ENCODE measurements around the gene UIMC1.

UIMC1 gene

GRCh38 chr5:176890455-176891330 is 115.9 kb downstream of the UIMC1 start:
- TF ChIP-seq CTCF (IDR thresholded peaks at IDR 0.05): no peak
- no peaks in the 10 kb centered on the region for H3K36me3 ChIP-seq (ENCODE audit: control insufficient read depth, insufficient read depth, low read length)

GRCh38 chr5:176889321-176890280 is 117.0 kb downstream of the UIMC1 start:
- Histone ChIP-seq H3K27ac (no peak overlapping the region), H3K9ac (no peak overlapping the region), H2AFZ (no peak overlapping the region), H3K36me3 (ENCODE audit: control insufficient read depth, insufficient read depth, low read length) (no peaks in the 10 kb centered on the region), H3K4me1 (no peaks in the 10 kb centered on the region), H3K4me3 (ENCODE audit: low read depth, low read length) (no peak overlapping the region), H3K27me3 (ENCODE audit: control insufficient read depth, insufficient read depth, low read length) (no peaks in the 10 kb centered on the region), H3K79me2 (no peaks in the 10 kb centered on the region), H3K9me3 (ENCODE audit: control insufficient read depth, low read length) (no peaks in the 10 kb centered on the region), H3K4me2 (ENCODE audit: low read length) (no peak overlapping the region)
- no peak for TF ChIP-seq CTCF (IDR thresholded peaks at IDR 0.05)

More at GRCh38 chr5:176890455-176891330, 115.9 kb downstream of the UIMC1 start:
- Histone ChIP-seq H3K4me3 (ENCODE audit: low read depth, low read length) (no peak overlapping the region), H3K27ac (no peak overlapping the region), H3K79me2 (no peaks in the 10 kb centered on the region), H2AFZ (no peak overlapping the region), H3K9me3 (ENCODE audit: control insufficient read depth, low read length) (no peaks in the 10 kb centered on the region), H3K4me1 (no peaks in the 10 kb centered on the region), H3K27me3 (ENCODE audit: control insufficient read depth, insufficient read depth, low read length) (no peaks in the 10 kb centered on the region), H3K9ac (no peak overlapping the region), H3K4me2 (ENCODE audit: low read length) (no peak overlapping the region)

- Histone ChIP-seq H2AFZ (no peak overlapping the region), H3K27ac (no peak overlapping the region), H3K36me3 (ENCODE audit: control insufficient read depth, insufficient read depth, low read length) (no peaks in the 10 kb centered on the region), H3K27me3 (ENCODE audit: control insufficient read depth, insufficient read depth, low read length) (no peaks in the 10 kb centered on the region), H3K79me2 (no peaks in the 10 kb centered on the region), H3K9me3 (ENCODE audit: control insufficient read depth, low read length) (no peaks in the 10 kb centered on the region), H3K4me3 (ENCODE audit: low read depth, low read length) (no peak overlapping the region), H3K4me1 (no peaks in the 10 kb centered on the region), H3K9ac (no peak overlapping the region), H3K4me2 (ENCODE audit: low read length) (no peak overlapping the region)
- no peak for TF ChIP-seq CTCF (IDR thresholded peaks at IDR 0.05)
Measured at GRCh38 chr5:176888865-176889165, 117.8 kb downstream of the UIMC1 start.

GRCh38 chr5:176888016-176888864 is 118.3 kb downstream of the UIMC1 start:
- Histone ChIP-seq H3K27ac (no peak overlapping the region), H3K4me1 (no peaks in the 10 kb centered on the region), H3K4me2 (ENCODE audit: low read length) (no peak overlapping the region), H3K27me3 (ENCODE audit: control insufficient read depth, insufficient read depth, low read length) (no peaks in the 10 kb centered on the region), H3K79me2 (no peaks in the 10 kb centered on the region), H3K9me3 (ENCODE audit: control insufficient read depth, low read length) (no peaks in the 10 kb centered on the region), H2AFZ (no peak overlapping the region), H3K4me3 (ENCODE audit: low read depth, low read length) (no peak overlapping the region), H3K9ac (no peak overlapping the region), H3K36me3 (ENCODE audit: control insufficient read depth, insufficient read depth, low read length) (no peaks in the 10 kb centered on the region)
- no peak for TF ChIP-seq CTCF (IDR thresholded peaks at IDR 0.05)

Data from parathyroid adenoma (tissue), 2 donors.